HG03378 (cell line): Measurements from ENCODE around the gene MUC4.
"Not testable (repeated sequence)": the region's sequence is repeated elsewhere in the genome, so short reads cannot be mapped to it uniquely, and the experiment has no call there.

Experiments used
- ATAC-seq: cut with Tn5 transposase; IDR thresholded peaks from one replicate; pipeline ENCODE4 v1.9.1; 2021; ENCODE audit warnings: mild to moderate bottlenecking, moderate library complexity; ENCODE audit not compliant: unreplicated experiment

Gene MUC4

DNA sequence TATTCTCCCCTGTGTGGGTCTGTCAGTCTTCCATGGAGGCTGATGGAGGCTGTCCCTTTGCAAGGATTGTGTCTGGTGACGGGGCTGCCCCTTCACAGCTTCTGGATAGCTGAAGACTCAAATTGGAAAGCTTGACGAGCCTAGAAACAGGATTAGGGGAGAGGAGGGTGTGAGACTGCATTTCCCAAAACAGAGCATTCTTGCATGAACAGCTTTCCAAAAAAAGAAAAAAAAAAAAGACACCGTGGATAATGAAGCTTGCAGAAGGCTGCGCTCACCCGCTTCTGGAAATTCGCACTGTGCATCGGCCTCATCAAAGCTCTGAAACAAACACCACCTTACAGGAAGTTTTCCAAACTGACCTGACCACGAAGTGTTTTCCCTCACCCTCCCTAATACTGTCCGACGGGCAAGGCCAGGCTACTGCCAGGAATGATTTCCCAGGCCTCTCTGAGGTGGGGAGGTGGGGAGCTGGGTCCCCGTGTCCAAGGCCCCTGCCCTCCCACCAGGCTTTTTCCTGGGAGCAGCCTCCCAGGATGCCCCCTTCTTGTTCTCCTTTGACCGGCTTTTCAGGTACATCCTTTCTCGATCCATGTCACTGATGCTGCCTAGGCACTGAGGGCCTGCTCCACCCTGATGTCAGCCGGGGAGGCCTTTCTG, 24.9 kb upstream of the MUC4 start:
- ATAC-seq: no peak

DNA sequence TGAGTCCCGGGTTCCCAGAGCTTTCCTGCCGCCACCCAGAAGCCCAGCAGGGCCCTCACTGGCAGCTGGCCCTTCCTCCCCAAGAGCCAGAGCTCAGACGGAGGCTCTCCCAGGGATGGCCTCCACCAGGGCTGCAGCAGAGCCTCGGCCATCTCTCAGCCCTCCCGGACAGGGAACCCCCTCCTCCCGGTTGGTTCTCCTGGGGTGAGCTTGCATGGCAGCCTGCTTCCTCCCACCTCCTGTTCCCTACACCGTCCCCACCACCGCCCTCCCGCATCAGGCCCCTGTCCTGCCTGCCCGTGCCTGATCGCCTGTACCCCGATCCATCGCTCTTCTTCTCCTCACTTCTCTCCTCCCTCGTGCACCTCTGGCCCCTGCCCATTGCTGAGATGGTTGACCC, 24.1 kb upstream of the MUC4 start:
- no peak for ATAC-seq

DNA sequence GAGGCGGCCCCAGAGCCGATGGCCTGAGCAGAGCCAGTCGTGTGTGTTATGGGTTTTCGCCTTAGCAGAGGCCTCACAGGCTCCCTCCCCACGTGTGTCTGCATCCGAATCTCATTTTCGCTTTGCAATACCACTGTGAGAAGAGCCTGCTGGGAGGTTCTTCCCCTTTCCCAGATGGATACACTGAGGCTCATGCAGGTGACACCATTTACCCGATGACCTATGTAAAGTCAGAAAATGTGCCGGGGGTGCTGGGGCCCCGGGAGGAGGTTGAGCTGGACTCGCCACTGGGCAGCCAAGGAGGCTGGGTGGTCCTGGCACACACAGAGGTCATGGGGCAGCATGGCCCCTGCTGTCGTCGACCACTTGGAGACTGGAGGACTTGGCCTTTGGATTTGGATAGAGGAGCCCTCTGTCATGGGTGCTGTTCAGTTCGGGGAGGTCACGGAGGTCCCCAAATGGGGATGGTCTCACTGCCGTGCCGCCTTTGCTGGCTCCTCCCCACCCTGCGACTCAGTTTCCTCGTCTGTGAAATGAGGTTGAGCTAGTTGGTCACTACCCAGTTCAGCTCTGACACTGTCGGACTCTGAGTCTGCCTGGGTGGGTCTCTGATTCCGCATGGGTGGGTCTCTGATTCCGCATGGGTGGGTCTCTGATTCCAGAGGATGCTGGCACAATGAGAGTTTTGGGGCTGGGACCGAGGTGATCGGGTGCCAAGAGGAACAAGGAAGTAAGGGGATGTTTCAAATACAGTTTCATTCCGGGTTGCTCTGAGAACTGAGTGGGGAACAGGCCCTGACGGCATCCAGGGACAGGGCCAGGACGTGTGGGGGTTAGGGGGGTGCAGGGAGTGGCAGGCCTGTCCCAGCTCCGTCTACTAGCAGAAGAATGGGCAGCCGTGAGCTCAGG, 23.2 kb upstream of the MUC4 start:
- ATAC-seq: no peak

DNA sequence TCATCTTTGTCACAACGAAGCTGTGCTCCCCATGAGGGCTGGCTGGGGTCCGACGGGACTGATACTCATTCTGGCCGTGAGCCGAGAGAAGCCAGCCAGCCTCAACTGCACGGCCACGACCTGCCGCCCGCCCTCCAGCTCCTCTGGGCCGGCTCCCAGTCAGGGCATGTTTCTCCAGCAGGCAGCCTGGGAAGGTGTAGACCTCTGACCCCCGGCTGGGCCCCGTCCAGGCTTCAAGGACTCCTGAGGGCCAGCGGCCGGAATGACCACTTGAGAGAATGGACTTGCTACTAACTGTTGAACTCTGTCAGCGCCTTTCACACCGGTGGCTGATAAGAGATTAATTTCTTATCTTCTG, 18.1 kb upstream of the MUC4 start:
- ATAC-seq: no peak

DNA sequence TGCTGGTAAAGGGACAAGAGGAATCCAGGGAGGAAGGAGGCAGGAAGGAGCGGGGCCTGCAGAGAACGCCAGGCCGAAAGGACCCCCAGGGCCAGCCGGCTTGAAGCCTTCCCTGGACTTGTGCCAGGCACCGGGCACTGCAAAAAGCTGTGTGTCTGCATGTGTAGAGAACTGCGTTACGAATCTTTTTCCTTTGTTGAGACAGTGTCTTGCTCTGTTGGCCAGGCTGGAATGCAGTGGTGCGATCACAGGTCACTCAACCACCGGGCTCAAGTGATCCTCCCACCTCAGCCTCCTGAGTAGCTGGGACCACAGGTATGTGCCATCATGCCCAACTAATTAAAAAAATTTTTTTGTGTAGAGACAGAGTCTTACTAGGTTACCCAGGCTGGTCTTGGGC, 17.0 kb upstream of the MUC4 start:
- no peak for ATAC-seq

DNA sequence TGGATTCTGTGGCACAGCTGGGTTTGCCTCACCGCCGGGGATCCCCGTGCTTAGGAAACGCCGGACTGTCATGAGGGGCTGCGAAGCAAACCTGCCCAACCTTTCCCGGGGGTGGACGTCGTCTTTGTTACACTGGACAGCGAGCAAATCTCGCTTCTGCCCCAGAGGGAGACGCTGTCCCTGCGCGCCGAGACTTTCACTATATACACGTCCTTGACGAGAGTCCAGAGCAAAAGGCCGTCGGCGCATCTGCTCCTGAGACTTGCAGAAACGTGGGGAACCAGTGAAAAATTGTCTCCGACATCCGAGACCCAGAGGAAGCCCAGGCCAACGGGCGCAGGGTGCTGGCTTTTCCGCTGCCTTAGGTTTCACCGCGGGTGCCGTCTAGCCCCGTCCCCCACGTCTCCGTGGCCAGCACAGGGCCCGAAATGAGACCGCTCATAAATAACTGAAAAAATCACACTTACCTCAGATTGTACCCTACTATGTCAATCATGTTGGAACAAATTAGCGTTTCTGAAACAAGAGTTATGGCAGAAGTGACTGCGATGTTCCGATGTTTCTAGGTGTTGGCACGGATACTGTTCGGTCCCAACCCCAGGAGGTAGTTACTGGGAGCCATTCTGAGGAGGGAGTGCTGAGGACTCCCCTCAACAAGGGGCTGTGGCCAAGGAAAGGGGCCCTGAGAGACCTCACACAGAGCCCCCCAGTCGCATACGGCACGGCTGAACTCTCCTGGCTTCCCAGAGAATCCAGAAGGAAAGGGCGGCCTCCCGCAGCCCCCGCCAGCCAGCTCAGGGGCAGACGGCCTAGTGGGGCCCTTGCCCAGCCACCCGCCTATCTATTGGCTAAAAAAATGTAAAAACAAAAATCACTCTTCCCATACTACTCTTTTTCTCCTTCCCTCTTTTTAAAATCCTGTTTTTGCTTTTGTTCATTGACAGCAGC, 14.4 kb upstream of the MUC4 start:
- no peak for ATAC-seq

DNA sequence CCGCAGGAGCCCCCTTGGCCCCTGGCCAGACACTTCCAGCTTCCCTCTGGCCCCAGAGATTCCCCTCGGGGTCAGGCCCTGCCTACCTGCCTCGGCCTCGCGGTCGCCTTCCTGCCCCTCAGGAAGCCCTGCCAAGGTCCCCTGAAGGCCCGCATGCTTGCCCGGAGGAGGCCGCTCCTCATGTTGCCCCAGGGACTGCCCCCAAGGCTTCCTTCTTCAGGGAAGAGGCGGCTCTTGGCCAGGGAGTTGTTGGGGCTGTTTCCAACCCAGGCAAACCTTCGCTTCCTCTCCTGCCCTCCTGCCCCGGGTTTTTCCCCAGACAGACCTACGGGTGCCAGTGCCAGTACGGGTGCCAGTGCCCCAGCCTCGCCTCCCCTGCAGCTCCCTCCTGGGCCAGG, 13.5 kb upstream of the MUC4 start:
- ATAC-seq: no peak

DNA sequence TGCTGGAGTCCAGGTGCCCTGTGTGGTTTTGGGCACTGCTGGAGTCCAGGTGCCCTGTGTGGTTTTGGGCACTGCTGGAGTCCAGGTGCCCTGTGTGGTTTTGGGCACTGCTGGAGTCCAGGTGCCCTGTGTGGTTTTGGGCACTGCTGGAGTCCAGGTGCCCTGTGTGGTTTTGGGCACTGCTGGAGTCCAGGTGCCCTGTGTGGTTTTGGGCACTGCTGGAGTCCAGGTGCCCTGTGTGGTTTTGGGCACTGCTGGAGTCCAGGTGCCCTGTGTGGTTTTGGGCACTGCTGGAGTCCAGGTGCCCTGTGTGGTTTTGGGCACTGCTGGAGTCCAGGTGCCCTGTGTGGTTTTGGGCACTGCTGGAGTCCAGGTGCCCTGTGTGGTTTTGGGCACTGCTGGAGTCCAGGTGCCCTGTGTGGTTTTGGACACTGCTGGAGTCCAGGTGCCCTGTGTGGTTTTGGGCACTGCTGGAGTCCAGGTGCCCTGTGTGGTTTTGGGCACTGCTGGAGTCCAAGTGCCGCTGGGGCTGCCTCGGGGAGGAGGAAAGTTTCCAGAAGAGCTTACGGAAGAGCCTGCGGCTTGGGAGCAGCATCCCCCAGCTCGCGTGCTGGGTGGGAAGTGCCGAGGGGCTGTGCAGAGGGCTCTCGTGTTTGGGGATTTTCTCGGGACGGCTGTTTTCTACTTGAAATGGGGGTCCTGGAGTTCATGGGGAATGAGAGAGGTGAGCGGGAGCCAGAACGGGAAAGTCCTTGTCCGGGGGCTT, 12.9 kb upstream of the MUC4 start:
- ATAC-seq: not testable (repeated sequence)

DNA sequence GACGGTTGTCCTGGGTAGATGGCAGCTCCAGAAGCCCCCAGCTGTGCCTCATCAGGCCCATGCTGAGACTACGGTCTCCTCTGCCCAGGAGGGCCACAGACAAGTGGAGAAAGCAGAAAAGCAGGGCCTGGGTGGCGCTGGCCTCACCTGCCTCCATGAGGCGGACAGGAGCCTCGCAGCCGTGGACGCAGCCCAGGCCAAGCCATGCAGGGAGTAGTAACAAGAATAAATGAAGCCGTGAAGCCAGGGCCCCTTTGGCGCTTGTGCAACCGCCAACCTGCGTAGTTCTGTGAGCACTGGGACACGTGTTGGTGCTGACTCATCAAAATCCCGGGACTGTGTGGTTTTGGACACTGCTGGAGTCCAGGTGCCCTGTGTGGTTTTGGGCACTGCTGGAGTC, 12.3 kb upstream of the MUC4 start:
- ATAC-seq: no peak

DNA sequence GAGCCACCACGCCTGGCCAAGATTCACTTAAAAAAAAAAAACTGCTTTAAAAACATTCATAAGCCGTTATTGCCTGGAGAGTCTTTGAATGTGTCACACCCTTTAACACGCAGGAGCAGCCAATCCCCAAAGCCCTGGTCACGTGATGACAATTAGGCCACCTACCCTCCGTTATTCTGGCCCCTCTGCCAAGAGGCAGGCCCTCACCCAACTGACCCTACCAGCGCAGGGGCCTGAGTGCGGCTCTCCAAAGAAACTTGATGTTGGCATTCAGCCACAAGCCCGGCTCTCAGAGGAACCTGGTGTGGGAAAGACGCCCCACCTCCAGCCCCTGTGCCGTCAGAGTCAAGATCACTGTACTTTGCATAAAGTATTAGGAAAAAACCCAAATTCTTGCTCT, 11.6 kb upstream of the MUC4 start:
- no peak for ATAC-seq

DNA sequence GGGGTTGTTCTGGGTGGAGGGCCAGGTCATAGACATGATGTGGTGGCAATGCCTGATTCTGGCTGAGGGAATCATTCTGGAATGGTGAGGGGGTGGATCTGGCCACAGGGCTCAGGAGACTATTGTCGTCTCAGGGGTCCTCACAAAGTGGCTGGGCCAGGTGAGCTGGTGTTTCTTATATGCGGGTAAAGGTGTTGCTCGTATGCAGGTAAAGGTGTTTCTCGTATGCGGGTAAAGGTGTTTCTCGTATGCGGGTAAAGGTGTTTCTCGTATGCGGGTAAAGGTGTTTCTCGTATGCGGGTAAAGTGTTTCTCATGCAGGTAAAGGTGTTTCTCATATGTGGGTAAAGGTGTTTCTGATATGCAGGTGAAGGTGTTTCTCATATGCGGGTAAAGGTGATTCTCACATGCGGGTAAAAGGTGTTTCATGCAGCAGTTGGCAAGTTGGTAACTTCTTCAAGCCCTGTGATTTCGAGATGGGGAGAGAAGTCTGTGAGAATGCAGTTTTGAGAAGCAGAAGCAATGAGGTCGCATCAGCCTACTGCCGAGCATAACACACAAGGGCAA, 10.5 kb upstream of the MUC4 start:
- no peak for ATAC-seq

DNA sequence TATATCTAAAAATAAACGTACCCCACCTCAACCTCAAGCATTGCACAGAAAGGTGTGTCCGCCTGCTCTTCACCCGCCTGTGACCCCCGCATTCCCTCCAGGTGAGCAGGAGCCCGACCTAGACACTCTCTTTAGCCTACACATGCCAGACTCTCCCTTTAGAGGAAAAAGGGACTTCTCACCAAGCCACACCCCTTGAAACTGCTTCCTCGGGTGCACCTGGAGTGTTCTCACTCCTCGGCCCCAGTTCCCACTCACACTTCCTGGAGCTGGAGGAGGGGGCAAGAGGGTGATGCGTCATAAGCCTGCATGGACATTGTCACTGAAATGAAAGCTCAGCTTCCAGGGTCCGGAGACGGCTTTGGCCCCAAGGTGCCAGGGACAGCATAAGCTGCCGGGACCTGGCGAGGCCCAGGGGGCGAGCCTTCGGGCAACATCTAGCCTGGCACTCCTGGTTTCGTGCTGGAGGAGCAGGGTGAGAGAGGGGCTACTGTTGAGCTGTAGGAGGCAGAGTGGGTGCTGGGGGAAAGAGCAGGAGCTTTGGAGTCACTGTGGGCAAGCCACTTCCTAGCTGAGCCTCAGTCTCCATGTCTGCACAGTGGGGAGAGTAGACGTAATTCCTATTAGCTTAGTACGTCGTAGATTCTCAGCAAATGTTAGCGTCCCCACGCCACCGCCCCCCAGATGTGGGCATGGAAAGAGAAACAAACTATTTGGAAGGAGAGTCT, 9.8 kb upstream of the MUC4 start:
- ATAC-seq: no peak

DNA sequence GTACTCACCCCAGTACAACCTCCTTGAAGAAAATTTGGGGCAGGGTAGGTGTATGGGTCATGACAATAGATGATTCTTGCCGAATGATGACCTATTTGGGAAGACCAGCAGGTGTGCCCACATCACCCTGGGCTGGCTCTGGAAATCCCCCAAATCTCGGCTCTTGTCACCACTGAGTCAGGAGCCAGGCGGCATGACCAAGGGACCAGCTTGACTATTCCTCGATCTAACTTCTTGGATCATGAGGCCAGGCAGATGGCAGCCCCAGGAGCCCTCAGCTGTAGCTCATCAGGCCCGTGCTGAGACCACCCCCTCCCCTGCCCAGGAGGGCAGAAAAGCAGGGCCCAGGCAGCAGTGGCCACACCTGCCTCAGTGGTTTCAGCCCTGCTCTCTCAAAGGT, 9.2 kb upstream of the MUC4 start:
- ATAC-seq: no peak

DNA sequence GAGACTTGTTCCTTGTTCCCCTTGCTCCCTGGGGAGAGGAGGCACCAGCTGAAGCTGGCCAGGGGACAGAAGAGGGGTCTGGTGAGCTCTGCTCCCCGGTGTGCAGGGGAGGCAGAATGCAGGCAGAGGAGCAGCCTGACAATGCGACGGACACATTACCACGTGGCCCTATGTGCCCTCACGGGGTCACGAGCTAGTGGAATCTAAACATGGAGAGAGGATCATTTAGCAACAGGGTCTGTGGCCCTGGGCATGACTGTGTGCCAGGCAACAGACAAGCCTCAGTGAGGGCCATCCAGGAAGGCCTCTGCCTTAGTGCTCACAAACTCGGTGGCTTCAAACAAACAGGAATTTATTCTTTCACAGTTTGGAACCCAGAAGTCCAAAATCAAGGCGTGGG, 8.5 kb upstream of the MUC4 start:
- ATAC-seq: no peak

DNA sequence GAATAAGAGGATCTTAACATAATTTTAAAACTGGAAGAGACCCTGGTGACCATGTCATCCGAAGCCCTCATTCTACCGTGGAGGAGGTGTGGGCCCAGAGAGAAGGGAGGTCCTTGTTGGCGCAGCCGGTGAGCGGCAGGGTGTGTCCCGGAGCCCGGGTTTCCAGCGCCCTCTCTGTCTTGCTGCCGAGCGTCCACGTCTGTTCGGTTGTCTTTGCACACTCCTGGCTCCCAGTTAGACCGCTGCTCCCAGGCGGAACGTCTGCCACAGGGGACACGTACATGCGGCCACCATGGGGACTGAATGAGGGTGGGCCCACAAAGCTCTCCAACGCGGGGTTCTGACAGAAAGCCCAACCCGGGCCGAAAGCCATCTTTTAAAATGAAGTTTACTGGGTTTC, 6.6 kb upstream of the MUC4 start:
- no peak for ATAC-seq

DNA sequence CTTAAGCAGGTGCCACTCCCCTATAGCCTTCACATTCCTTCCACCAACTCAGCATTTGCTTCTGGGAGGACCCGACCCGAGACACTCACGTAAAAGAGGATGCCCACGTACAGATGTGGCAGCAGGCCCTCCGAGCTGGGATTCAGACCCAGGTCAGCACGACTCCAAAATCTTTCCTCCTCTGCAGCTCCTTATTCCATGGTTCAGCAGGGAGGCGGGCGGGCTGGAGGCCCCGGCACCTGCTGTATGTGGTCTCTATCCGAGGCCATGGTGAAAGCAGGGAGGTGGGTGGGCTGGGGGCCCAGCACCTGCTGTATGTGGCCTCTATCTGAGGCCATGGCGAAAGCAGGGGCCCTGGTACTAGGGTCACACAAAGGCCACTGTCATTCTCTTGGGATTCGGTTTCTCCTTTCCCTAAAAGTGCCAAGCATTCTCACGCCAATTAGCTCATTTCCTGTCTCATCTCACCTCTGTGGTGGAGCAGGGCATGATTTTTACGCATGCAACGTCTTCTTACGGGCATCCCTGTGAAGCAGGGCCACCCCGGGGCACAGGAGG, 5.9 kb upstream of the MUC4 start:
- no peak for ATAC-seq

DNA sequence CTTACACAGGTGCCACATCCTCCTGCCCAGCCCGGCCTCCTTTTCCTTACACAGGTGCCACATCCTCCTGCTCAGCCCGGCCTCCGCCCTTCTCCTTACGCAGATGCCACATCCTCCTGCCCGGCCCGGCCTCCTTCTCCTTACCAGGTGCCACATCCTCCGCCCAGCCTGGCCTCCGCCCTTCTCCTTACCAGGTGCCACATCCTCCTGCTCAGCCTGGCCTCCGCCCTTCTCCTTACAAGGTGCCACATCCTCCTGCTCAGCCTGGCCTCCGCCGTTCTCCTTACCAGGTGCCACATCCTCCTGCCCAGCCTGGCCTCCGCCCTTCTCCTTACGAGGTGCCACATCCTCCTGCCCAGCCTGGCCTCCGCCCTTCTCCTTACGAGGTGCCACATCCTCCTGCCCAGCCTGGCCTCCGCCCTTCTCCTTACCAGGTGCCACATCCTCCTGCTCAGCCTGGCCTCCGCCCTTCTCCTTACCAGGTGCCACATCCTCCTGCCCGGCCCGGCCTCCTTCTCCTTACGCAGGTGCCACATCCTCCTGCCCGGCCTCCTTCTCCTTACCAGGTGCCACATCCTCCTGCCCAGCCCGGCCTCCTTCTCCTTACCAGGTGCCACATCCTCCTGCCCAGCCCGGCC, 4.7 kb upstream of the MUC4 start:
- ATAC-seq: not testable (repeated sequence)

DNA sequence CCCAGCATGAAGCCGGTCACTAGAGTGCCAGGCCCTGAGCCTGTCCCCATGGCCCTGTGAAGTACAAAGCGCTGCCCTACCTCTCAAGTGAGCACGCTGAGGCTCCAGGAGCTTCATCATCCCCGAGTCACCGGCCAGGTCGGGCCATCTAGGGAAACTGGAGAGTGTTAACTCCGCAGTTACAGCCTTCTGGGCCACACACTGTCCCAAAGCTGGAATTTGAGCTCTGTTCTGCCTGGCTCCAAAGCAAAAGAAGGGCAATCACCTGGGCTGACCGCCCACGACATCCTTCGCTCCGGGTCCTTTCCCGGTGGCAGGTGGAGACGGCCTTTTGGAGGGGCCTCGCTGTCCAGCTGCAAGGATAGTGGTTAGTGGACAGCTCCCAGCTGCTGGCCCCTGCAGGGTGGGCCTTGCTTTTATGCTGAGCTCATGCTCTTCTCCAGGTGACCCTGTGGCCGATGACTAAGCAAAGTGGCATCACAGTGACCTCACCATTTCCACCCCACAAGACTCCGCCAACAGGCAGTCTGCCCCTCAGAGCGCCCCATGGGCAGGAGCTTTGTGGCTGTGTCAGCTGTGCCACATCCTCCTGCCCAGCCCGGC, 3.5 kb upstream of the MUC4 start:
- no peak for ATAC-seq
